PC-9 (cell line): ENCODE data around the gene FUOM.

ENCODE experiments used
- EZH2 ChIP-seq: fragments of 200-600 bp; sonication (generic); IDR thresholded peaks from 2 replicates; pipeline ENCODE4 v1.8.0; 2017; ENCODE audit warnings: antibody characterized with exemption, low read depth
- TF ChIP-seq, protein P1 (sequence below): fragments of 200-600 bp; sonication (generic); conservative IDR thresholded peaks from 2 replicates; pipeline ENCODE4 v1.6.1; 2017; ENCODE audit warnings: mixed run types, antibody characterized with exemption, mild to moderate bottlenecking, moderate library complexity

DNA sequence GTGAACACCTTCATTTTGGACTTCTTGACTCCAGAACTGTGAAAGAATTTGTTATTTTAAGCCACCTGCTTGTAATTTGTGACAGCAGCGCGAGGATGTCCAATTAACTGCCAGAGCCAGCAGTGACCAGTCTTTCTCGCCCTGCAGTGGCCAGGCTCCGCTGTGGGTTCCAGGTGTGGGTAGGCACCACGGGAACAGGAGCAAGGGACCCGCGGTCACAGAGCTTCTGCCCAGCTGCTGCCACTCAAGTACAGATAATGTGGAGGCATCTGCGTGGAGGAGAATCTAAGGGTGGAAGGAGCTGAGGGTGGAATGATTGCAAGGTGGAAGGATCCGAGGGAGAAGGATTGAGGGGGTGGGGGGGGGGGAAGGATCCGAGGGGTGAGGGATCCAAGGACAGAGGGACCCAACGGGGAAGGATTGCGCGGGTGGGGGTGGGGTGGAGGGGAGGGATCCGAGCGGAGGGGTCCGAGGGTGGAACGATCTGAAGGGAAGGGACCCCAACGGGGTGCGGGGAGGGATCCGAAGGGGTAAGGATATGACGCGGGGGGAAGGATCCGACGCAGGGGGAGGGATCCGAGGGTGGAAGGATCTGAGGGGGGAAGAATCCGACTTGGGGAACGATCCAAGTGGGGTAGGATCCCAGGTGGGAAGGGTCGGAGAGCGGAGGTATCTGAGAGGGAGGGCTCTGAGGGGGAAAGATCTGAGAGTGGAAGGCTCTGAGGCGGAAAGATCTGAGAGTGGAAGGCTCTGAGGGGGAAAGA lies 24.7 kb downstream of the FUOM start:
- TF ChIP-seq, protein P1, sequence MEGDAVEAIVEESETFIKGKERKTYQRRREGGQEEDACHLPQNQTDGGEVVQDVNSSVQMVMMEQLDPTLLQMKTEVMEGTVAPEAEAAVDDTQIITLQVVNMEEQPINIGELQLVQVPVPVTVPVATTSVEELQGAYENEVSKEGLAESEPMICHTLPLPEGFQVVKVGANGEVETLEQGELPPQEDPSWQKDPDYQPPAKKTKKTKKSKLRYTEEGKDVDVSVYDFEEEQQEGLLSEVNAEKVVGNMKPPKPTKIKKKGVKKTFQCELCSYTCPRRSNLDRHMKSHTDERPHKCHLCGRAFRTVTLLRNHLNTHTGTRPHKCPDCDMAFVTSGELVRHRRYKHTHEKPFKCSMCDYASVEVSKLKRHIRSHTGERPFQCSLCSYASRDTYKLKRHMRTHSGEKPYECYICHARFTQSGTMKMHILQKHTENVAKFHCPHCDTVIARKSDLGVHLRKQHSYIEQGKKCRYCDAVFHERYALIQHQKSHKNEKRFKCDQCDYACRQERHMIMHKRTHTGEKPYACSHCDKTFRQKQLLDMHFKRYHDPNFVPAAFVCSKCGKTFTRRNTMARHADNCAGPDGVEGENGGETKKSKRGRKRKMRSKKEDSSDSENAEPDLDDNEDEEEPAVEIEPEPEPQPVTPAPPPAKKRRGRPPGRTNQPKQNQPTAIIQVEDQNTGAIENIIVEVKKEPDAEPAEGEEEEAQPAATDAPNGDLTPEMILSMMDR = no peak
- no peak for TF ChIP-seq EZH2
